SK-N-MC (cell line): ENCODE measurements around the gene RIMS3.
A peak's percentile ranks its signal among the peaks of the same experiment; 100 is the strongest.
"Not testable (repeated sequence)": the region's sequence is repeated elsewhere in the genome, so short reads cannot be mapped to it uniquely, and the experiment has no call there.

Experiments used
- DNase-seq: peaks from one replicate; pipeline ENCODE4 v3.0.0-alpha.2; 2011; ENCODE audit warnings: low read depth, low spot score
- H3K27ac ChIP-seq: fragments of 200-600 bp; sonication (generic); 2 replicates; pipeline ENCODE4 v1.5.1; 2016; ENCODE audit warnings: mixed run types
- H3K36me3 ChIP-seq: fragments of 200-600 bp; sonication (generic); 2 replicates; pipeline ENCODE4 v1.6.1; 2017; ENCODE audit warnings: antibody characterized with exemption, low read length, mixed read lengths; ENCODE audit not compliant: insufficient read depth
- H3K4me3 ChIP-seq: fragments of 200-600 bp; sonication (generic); 2 replicates; pipeline ENCODE4 v1.5.1; 2016
- H3K9ac ChIP-seq: fragments of 200-600 bp; sonication (generic); 2 replicates; pipeline ENCODE4 v1.8.0; 2017; ENCODE audit warnings: mixed run types, mixed read lengths; ENCODE audit not compliant: insufficient read length
- H3K9me3 ChIP-seq: fragments of 200-600 bp; sonication (generic); 2 replicates; pipeline ENCODE4 v1.6.1; 2017; ENCODE audit warnings: low read depth, mild to moderate bottlenecking, antibody characterized with exemption, low read length, moderate library complexity, mixed read lengths
- EZH2 ChIP-seq: fragments of 200-600 bp; sonication (generic); IDR thresholded peaks from one replicate; pipeline ENCODE4 v1.6.1; 2017; ENCODE audit warnings: antibody characterized with exemption
- FOXP2 ChIP-seq: optimal IDR thresholded peaks from 2 replicates; pipeline ENCODE3; 2011; ENCODE audit warnings: mild to moderate bottlenecking, moderate library complexity; ENCODE audit not compliant: insufficient read depth; ENCODE audit errors: extremely low read length, control extremely low read depth
- POLR2AphosphoS5 ChIP-seq: IDR thresholded peaks from 2 replicates; pipeline ENCODE4 v1.6.1; 2012; ENCODE audit warnings: mild to moderate bottlenecking, low read depth, low read length, borderline replicate concordance

The RIMS3 gene

GRCh38 chr1:40708750-40709099, 43.2 kb upstream of the RIMS3 start:
- Histone ChIP-seq H3K4me3 (peak overlapping the region; percentile 92), H3K27ac (peak overlapping the region; percentile 96), H3K9me3 (no peaks in the 10 kb centered on the region), H3K9ac (peak overlapping the region; percentile 89), H3K36me3 (peaks cover 9% of the 10 kb centered on the region)
- DNase-seq, result peak; percentile 86
- TF ChIP-seq FOXP2 (no peak), POLR2AphosphoS5 (no peak; the same call in 1 of the 2 replicates), EZH2 (no peak)

DNA sequence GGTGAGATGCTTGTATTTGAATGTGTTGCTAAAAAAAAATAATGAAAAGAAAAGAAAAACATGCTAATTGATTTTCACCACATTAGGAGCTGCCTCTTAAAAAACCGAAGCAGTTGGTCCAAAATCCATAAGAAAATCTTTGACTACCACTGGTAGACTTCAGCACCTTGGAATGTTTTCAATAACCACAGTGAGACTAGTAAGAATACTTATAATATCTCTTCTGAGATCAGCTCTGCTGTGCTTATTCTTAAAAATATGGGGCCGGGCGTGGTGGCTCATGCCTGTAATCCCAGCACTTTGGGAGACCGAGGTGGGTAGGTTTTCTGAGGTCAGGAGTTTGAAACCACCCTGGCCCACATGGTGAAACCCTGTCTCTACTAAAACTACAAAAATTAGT, 41.1 kb upstream of the RIMS3 start:
- no peak for TF ChIP-seq POLR2AphosphoS5
- no peak for TF ChIP-seq EZH2
- TF ChIP-seq FOXP2, result no peak
- H3K27ac ChIP-seq, result no peak overlapping the region
- DNase-seq, result no peak
- H3K4me3 ChIP-seq, result no peak overlapping the region
- H3K36me3 ChIP-seq, result no peaks in the 10 kb centered on the region
- H3K9ac ChIP-seq, result no peak overlapping the region
- H3K9me3 ChIP-seq, result no peaks in the 10 kb centered on the region

GRCh38 chr1:40704817-40705733, 39.6 kb upstream of the RIMS3 start:
- TF ChIP-seq FOXP2 (no peak), POLR2AphosphoS5 (no peak), EZH2 (no peak)
- Histone ChIP-seq H3K9me3 (no peaks in the 10 kb centered on the region), H3K27ac (no peak overlapping the region), H3K9ac (no peak overlapping the region), H3K4me3 (no peak overlapping the region), H3K36me3 (no peaks in the 10 kb centered on the region)
- no peak for DNase-seq

DNA sequence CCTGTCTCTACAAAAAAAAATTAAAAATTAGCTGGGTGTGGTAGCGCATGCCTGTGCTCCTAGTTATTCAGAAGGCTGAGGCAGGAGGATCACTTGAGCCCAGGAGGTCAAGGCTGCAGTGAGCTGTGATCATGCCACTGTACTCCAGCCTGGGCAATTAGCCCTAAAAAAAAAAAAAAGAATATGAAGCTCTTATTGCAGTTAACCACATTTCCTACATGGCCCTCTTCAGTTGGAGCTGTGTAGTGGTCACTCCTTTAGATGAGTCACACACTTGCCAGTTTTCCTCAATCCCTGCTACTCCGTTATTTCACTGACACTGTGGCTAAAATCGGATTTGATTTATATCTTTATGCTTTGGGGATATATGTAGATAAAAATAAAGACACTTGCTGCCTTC, 37.8 kb upstream of the RIMS3 start:
- Histone ChIP-seq H3K27ac (no peak overlapping the region), H3K9me3 (no peaks in the 10 kb centered on the region), H3K9ac (no peak overlapping the region), H3K36me3 (no peaks in the 10 kb centered on the region), H3K4me3 (no peak overlapping the region)
- TF ChIP-seq FOXP2 (no peak), POLR2AphosphoS5 (no peak), EZH2 (no peak)
- DNase-seq, result no peak

- not testable (repeated sequence) for H3K4me3 ChIP-seq, H3K9ac ChIP-seq, H3K36me3 ChIP-seq, H3K27ac ChIP-seq, H3K9me3 ChIP-seq, DNase-seq
Measured at GRCh38 chr1:40702810-40703209, 37.3 kb upstream of the RIMS3 start.

GRCh38 chr1:40701684-40702083, 36.2 kb upstream of the RIMS3 start:
- Histone ChIP-seq H3K4me3 (no peak overlapping the region), H3K9ac (no peak overlapping the region), H3K9me3 (no peaks in the 10 kb centered on the region), H3K27ac (no peak overlapping the region), H3K36me3 (peaks cover 9% of the 10 kb centered on the region; the same call in 1 of the 2 replicates)
- TF ChIP-seq FOXP2 (no peak), POLR2AphosphoS5 (no peak), EZH2 (no peak)
- DNase-seq, result no peak

GRCh38 chr1:40699787-40700186, 34.3 kb upstream of the RIMS3 start:
- Histone ChIP-seq H3K4me3 (no peak overlapping the region), H3K9me3 (no peaks in the 10 kb centered on the region), H3K9ac (no peak overlapping the region), H3K27ac (peak overlapping the region; percentile 71; the same call in 1 of the 2 replicates), H3K36me3 (peaks cover 9% of the 10 kb centered on the region; the same call in 1 of the 2 replicates)
- TF ChIP-seq FOXP2 (no peak), EZH2 (no peak), POLR2AphosphoS5 (no peak)
- DNase-seq, result no peak

GRCh38 chr1:40697436-40697835, 32.0 kb upstream of the RIMS3 start:
- H3K9me3 ChIP-seq, result no peaks in the 10 kb centered on the region
- no peak overlapping the region for H3K9ac ChIP-seq
- H3K36me3 ChIP-seq, result peaks cover 9% of the 10 kb centered on the region; the same call in 1 of the 2 replicates
- H3K4me3 ChIP-seq, result no peak overlapping the region
- no peak overlapping the region for H3K27ac ChIP-seq
- TF ChIP-seq FOXP2, result no peak
- no peak for TF ChIP-seq EZH2
- no peak for TF ChIP-seq POLR2AphosphoS5
- no peak for DNase-seq

GRCh38 chr1:40696294-40696693, 30.8 kb upstream of the RIMS3 start:
- no peak overlapping the region for H3K27ac ChIP-seq
- no peak overlapping the region for H3K9ac ChIP-seq
- TF ChIP-seq POLR2AphosphoS5, result no peak
- TF ChIP-seq FOXP2, result no peak
- peaks cover 9% of the 10 kb centered on the region; the same call in 1 of the 2 replicates for H3K36me3 ChIP-seq
- H3K9me3 ChIP-seq, result no peaks in the 10 kb centered on the region
- no peak for DNase-seq
- H3K4me3 ChIP-seq, result no peak overlapping the region
